NCI-H526 treated with DMSO at 0.1 percent for 48 hours (cell line): ENCODE data around the gene TCIRG1.

ENCODE experiments used
- DNase-seq: peaks from one replicate; lab custom pipeline; 2025; lab: John Stamatoyannopoulos, UW

The TCIRG1 gene

DNA sequence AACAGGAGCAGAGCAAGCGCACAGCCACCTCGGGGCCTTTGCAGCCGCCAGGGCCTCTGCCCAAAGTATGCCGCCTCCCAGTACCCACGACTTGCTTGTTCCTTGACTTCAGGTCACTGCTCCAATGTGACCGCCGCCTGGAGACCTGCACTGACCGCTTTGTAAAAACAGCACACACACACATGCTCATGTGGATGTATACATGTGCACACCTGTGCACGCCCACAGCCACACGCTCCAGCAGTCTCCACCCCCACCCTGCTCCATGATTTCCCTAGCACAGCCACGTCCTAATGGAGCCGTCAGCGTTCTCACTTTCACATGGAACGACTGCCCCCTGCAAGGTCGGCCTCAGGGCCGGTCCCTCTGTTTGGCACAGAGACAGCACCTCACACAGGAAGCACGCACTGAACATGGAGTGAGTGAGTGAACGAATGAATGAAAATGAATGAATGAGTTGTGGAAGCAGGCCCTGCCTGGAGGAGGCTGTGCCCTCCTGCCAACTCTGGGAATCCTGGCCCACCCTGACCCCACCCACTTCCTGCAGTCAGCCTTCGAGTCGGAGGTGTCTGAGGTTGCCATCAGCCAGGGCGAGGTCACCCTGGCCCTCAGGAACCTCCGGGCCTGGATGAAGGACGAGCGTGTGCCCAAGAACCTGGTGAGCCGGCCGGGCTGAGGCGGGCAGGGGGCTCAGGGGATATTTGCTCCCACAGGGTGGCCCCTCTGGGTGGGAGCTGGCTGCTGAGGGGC, 20.7 kb upstream of the TCIRG1 start:
- no peak for DNase-seq

DNA sequence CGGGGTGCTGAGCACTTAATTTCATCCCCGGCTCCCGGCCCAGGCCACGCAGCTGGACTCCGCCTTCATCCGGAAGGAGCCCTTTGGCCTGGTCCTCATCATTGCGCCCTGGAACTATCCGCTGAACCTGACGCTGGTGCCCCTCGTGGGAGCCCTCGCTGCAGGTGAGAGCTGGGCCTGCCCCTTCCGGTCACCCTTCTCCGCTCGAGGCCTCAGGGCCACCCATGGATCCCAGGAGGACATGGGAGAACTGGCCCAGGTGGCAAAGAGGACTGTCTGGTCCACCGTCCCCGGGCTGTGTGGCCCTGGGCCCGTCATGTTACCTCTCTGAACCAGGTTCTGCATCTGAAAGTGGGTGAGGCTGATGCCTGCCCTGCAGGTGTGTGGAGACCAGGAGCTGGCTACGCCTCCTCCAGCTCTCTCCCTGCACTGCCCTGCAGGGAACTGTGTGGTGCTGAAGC, 20.1 kb upstream of the TCIRG1 start:
- DNase-seq, result no peak

DNA sequence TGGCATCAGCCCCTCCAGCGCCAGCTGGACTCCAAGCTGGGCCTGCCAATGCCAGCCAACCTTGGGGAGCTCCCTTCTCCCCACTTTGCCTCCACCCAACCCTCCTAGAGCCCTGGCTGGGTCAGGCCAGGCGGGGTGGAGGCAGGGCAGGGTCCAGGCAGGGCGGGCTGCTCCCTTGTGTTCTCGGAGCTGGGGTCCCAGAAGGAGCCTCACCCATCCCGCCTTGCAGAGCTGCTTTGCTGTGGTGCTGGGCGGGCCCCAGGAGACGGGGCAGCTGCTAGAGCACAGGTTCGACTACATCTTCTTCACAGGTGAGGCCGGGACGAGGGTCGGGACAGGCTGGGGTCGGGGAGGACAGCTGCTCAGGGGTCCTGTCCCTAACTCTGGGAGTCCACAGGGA, 19.3 kb upstream of the TCIRG1 start:
- no peak for DNase-seq

DNA sequence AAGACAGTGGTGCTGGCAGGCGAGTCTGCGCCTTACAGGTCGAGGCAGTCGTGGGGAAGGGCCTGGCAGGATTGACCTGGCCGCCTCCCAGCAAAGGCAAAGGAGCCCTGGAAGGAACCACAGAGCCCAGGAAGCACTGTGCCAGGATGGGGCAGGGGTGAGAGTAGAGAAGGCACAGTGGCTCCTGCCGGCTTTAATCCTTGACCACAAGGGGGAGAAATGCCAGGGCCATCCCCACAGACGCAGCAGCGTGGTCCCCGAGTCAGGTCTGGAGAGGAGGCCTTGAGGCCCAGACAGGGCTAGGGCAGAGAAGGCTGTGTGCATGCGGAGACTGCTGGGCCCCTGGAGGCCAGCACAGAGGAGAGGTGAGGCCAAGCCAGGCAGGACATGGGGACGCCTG, 18.2 kb upstream of the TCIRG1 start:
- DNase-seq, result no peak

DNA sequence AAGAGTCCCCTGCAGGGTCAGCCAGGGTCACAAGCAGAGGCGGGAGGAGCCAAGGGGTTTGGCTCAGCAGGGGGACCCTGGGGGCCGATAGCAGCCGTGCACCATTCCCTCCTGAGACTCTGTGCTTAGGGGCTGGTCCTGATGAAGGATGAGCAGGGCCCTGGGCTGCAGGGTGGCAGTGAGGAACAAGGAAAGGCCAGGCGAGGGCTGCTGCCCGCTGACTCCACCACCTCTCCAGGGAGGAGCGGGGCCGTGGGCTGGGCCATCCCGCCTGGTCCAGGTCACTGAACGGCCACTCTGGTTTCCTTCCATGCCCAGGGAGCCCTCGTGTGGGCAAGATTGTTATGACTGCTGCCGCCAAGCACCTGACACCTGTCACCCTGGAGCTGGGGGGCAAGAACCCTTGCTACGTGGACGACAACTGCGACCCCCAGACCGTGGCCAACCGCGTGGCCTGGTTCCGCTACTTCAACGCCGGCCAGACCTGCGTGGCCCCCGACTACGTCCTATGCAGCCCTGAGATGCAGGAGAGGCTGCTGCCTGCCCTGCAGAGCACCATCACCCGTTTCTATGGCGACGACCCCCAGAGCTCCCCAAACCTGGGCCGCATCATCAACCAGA, 17.5 kb upstream of the TCIRG1 start:
- DNase-seq, result no peak

DNA sequence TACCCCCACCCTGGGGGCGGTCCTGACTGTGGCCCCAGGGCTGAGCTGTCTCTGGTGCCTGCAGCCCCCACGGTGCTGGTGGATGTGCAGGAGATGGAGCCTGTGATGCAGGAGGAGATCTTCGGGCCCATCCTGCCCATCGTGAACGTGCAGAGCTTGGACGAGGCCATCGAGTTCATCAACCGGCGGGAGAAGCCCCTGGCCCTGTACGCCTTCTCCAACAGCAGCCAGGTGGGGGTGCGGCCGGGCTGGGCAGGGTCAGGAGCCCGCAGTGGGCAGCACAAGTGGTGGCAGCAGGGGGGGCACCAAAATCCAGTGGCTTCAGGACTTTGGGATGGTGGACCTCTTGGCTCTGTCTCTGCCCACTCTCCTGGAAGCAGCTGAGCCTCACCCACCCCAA, 16.3 kb upstream of the TCIRG1 start:
- no peak for DNase-seq

DNA sequence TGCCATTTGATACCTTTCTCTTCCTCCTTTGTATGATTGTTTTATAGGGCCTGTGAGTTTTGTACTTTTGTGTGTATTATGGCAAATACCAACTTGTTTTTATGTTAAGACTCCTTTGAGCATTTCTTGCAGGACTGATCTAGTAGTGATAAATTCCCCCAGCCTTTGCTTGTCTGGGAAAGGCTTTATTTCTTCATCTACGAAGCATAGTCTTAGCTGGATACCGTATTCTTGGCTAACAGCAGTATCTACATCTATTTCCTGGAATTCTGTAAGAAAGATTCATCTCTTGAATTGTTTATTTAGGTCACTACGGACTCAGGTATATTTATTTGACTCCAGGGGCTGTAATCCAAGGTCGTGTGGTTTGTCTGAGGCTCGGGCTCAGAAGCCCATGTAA, 14.3 kb upstream of the TCIRG1 start:
- no peak for DNase-seq

DNA sequence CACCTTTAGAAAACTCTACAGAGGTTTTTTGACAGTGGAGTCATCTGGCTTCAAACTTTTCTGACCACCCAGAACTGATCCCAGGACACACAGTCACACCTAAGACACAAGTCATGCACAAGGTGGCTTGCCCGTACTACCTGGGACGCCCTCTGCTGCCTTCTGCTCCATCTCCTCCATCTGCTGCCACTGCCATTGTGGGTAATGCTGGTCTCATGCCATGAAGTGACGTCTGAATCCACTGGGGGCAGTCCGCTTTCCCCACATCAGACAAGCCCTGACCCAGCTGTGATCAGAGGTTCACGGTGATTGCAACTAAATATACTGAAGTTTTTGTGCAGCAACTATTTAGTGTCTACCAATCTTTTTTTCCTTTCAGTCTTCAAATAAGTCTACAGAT, 13.8 kb upstream of the TCIRG1 start:
- no peak for DNase-seq

DNA sequence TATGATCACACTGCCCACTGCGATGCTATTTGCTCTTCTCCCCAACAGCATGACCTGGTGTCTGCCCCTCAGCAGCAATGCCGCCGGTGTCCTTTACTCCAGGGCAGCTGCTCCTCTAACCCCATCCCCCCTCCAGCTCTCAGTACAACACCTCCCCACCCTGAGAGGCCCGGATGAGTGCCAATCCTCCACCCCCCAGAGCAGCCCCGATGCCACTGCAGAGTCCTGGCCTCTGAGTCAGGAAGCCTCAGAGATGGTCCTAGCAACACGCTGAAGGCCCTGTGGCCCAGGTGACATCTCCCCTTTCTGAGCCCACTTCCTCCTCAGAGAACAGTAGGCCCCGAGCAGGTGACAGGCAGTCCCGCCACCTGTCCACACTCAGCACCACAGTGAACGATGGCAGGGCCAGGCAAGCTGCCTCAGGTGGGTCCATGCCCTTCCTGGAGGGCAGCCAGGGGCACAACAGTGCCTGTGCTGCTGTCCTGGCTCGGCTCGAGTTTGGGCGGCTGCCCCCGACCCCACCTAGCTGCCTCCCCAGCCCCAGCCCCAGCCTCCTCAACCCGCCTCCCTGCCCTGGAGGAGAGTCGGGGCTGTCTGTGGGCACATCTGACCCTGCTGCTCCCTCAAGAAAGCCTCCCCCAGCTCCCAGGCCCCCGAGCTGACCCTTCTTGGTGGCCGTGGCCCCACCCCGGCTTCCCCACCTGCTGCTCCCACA, 12.3 kb upstream of the TCIRG1 start:
- DNase-seq, result no peak

DNA sequence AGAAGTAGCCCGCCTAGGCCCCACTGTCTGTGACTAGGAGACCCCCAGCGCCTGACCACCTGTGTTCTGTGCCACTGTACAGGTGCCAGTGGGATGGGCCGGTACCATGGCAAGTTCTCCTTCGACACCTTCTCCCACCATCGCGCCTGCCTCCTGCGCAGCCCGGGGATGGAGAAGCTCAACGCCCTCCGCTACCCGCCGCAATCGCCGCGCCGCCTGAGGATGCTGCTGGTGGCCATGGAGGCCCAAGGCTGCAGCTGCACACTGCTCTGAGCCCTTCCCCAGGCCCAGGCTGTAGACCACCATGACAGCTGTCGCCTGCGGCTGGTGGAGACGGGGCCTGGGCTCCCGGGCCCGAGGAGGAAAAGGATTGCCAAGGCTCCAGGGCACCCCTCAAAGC, 11.2 kb upstream of the TCIRG1 start:
- DNase-seq, result no peak

DNA sequence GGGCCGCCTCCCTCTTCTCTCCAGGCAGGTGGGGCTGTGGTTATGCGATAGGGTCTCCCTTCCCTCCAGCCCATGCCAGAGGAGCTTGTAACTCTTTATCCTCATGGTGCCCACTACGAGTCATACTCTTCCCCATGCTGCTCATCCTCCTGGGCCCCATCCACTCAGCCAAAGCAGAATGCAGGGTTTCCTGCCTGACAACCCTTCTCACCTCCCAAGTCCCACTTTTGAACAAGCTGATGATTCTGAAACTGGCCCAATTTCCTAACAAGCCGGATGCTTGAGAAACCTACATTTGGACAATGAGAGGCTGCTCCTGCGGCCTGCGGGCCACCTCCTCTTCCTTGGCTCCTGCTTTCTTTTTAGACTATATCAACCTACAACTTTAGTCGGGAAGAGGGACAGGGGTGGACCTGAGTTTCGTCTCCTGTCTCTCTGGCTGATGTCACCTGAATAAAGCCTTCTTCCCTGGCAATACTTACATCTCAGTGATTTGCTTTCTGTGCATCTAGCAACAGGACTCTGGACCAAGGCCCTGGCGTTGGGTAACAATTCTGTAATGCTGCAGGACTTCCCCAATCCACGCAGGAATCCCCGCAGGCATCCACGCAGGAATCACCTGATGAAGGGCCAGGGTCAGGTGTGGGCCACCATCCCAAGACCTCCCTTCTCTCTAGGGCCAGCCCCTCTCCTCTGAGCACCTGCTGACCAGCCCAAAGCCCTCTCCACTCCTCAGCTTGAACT, 9.9 kb upstream of the TCIRG1 start:
- DNase-seq, result no peak

DNA sequence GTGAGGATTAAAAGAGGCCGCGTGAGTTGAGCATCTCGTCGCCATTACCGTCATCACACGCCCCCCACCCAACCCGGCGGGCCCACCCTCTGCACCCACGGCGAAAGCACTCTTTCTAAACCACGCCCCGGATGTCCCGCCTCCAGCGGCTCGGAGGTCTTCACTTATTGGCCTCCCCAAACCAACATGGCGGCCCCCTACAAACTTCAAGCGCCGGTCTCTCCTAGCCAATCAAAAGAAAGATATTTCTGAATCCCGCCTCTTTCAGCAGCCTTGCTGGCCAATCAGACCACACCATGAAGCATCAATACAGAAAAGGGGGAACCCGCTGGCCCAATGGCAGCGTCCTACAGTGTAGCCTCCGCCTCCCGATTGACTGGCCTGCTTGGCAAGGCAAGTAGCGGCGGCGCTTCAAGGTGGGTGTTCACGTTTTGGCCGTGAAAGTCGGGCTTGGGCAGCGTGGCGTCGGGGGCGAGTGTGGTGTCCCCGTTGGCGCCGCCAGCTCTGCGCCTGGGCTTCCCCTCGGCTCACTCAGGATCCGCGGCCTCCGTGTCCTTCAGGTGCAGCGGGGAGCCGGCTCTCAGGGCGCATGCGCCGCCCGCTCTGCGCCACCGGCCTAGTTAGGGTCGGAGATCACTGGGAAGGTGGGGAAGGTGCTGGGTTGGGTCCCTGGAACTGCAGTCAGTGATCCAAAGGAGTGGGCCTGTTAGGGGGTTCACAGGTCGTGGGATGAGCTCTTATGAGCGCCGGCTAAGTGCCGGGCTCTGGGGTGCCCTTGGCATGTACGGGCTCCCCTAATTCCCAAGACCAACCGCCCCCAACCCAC, 8.3 kb upstream of the TCIRG1 start, which contains the start of gene NDUFS8:
Gene NDUFS8, plus strand, starts transcription at position 364 of the 826 bp plus-strand sequence. CDS start 1,471 bp downstream, outside the sequence.
- DNase-seq, result peak; percentile 99

DNA sequence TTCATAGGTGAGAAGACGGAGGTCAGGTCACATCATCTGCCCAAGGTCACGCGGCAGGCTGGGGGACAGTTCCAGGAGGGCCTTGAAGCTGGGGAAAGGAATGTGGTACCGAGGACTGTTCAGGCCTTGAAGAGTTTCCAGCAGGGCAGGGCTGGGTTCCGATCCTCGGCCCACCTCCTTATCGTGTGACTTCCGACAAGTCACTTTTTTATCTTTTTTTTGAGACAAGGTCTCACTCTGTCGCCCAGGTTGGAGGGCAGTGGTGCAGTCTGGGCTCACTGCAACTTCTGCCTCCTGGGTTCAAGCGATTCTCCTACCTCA, 7.7 kb upstream of the TCIRG1 start:
- DNase-seq, result no peak

DNA sequence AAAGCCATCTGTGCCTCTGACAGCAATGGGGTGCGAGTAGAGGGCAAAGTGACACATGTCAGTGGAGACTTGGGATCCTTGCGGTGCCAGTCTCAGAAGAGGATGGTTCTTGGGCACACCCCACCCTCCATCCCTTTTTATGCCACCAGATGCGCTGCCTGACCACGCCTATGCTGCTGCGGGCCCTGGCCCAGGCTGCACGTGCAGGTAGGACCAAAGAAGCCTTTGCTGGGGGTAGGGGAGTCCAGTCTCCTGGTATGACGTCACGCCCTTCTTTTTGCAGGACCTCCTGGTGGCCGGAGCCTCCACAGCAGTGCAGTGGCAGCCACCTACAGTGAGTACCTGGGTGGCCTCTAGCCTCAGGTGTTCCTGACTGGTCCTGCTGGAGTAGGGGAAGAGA, 6.8 kb upstream of the TCIRG1 start:
- no peak for DNase-seq

DNA sequence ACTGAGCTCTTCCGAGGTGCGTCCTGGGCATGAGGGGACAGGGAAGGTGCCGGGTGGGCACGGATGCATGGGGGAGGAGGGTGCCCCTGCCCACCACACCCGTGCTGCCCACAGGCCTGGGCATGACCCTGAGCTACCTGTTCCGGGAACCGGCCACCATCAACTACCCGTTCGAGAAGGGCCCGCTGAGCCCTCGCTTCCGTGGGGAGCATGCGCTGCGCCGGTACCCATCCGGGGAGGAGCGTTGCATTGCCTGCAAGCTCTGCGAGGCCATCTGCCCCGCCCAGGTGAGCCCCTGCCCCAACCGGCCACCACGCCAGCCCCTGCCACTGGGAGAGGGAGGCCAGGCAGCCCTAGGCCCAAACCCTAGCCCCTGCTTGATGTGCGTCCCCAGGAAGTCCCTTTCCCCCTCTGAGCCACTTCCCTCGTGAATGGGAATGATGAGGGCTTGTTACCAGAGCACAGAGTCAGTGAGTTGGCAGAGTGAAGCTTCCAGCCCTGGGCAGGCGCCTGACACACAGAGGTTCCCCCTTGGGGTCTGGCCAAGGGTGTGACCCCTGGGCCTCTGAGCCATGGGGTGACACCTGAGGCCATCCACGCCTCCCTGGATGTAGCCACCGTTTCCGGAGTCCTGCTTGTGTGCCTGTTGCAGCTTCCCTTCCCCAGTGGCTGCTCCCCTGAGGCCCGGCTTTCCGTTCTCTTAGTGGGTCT, 5.7 kb upstream of the TCIRG1 start:
- DNase-seq, result no peak

DNA sequence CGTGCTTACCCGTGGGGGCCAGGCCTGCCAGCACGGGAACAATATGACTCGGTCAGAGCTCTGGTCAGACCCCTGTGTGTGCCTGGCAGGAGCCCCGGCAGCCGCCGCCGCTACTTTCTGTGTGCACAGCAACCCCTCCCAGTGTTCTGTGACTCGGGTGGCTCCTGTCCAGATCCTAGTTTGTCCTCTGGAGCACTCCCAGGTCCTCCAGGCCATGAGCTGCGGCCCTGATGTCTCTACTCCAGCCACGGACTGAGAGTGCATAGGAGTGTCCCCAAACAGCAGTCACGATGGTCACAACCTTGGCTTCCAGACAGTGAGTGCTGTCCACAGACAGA, 5.1 kb upstream of the TCIRG1 start:
- no peak for DNase-seq

DNA sequence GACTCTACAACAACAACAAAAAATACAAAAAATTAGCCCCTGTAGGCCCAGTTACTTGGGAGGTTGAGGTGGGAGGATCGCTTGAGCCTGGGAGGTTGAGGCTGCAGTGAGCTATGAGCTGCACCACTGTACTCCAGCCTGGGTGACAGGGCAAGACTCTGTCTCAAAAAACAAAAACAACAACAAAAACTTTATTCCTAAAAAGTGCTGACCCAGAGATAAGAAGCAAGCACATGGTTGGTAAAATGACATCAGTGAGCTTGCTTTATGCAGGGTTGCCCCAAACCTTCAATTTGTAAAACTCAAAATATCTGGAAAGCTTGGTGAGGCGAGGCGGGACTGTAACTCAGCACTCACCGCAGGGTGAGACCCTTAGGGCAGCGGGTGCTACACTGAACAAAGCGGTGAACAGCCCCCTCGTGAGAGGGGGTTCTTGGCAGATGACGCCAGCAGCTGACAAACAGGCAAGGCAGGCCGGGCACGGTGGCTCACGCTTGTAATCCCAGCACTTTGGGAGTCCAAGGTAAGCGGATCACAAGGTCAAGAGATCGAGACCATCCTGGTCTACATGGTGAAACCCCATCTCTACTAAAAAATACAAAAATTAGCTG, 3.5 kb upstream of the TCIRG1 start:
- DNase-seq, result no peak

DNA sequence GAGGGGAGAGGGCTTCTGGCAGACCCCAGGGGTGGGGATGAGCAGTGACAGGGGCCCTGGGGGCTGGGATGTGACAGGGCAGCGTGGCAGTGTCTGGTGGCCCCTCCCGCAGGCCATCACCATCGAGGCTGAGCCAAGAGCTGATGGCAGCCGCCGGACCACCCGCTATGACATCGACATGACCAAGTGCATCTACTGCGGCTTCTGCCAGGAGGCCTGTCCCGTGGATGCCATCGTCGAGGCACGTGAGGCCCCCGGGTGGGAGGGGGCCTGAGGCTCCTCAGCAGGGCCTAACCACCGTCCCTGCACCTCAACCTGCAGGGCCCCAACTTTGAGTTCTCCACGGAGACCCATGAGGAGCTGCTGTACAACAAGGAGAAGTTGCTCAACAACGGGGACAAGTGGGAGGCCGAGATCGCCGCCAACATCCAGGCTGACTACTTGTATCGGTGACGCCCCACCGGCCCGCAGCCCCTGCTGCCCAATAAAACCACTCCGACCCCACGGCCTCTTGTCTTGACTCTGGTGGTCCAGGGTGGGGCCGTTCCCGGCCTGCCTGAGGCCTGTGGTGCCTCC, 2.6 kb upstream of the TCIRG1 start:
- DNase-seq, result no peak

DNA sequence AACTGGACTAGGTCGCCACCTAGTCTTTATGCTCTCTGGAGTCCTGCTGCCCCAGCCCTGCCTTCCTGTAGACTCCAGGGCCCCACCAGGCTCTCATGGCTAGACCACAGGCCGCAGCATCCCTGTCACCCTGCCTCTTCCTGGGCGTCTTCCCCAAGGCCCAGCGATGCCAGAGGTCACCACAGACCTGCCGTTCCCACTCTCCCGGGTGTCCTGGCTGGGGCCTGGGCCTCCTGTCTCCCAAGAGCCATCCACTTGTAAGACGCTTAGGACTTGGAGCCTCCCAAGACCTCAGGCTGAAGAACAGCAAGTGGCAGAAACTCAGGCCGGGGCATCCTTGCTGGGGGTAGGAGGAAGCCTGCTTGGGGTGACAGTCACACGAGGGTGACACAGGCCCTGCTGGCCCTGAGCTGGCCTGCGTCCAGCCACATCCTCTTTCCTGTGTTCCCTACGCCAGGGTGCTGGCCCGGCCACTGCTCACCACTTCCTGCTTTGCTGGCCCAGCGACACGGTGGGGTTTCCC, 2.0 kb upstream of the TCIRG1 start:
- DNase-seq, result no peak
